Measurements from ENCODE around the gene MRPL54. TPM values are rescaled to one million over a fixed set of nuclear protein-coding genes. Genes with fewer than 3 reads are reported as not detected.

MRPL54 gene
- total RNA-seq, 2 donors from 2014 or later = 38.1 to 38.9 TPM

GRCh38 chr19:3736106-3736724, 26.3 kb upstream of the MRPL54 start:
- WGBS, 2 experiments (ENCODE audit: insufficient coverage in 1 of 2, insufficient read length in 1 of 2) = 94 to 96% methylated on average over 6 to 21 of the region's 21 CpGs
- Mint-ChIP-seq H3K4me3 (no peak overlapping the region), H3K27ac (no peak overlapping the region)

GRCh38 chr19:3737487-3738205, 24.8 kb upstream of the MRPL54 start:
- H3K27me3 ChIP-seq (ENCODE audit: control insufficient read depth, insufficient read depth, low read length, poor library complexity, severe bottlenecking) = no peaks in the 10 kb centered on the region
- DNase-seq = no peak
- TF ChIP-seq CTCF (conservative IDR thresholded peaks at IDR 0.05) = no peak
- no peaks in the 10 kb centered on the region for H3K4me1 ChIP-seq (ENCODE audit: control insufficient read depth, insufficient read depth, low read length)
- Mint-ChIP-seq H3K4me3 (no peak overlapping the region), H3K36me3 (ENCODE audit: low read depth) (peaks cover 2% of the 10 kb centered on the region), H3K9me3 (no peaks in the 10 kb centered on the region), H3K27ac (no peak overlapping the region), H3K27me3 (ENCODE audit: insufficient read depth) (no peaks in the 10 kb centered on the region), H3K4me1 (peaks cover 2% of the 10 kb centered on the region)
- H3K9ac ChIP-seq (ENCODE audit: extremely low read depth, low read length, poor library complexity, severe bottlenecking) = no peak overlapping the region
- H3K27ac ChIP-seq (ENCODE audit: low read depth, low read length) = no peak overlapping the region
- no peaks in the 10 kb centered on the region for H3K36me3 ChIP-seq (ENCODE audit: control insufficient read depth, insufficient read depth, low read length)
- 92 to 93% methylated on average over 7 to 10 of the region's 10 CpGs for WGBS, 2 experiments (ENCODE audit: insufficient coverage in 1 of 2, insufficient read length in 1 of 2)
- no peaks in the 10 kb centered on the region for H3K9me3 ChIP-seq (ENCODE audit: control insufficient read depth, low read length)
- H3K4me3 ChIP-seq (ENCODE audit: low read length) = no peak overlapping the region

More at GRCh38 chr19:3736106-3736724, 26.3 kb upstream of the MRPL54 start:
- Histone ChIP-seq H3K9ac (ENCODE audit: extremely low read depth, low read length, poor library complexity, severe bottlenecking) (no peak overlapping the region), H3K27ac (ENCODE audit: low read depth, low read length) (no peak overlapping the region), H3K4me1 (ENCODE audit: control insufficient read depth, insufficient read depth, low read length) (no peaks in the 10 kb centered on the region), H3K9me3 (ENCODE audit: control insufficient read depth, low read length) (no peaks in the 10 kb centered on the region), H3K36me3 (ENCODE audit: control insufficient read depth, insufficient read depth, low read length) (no peaks in the 10 kb centered on the region), H3K4me3 (ENCODE audit: low read length) (no peak overlapping the region), H3K27me3 (ENCODE audit: control insufficient read depth, insufficient read depth, low read length, poor library complexity, severe bottlenecking) (no peaks in the 10 kb centered on the region)
- Mint-ChIP-seq H3K9me3 (no peaks in the 10 kb centered on the region), H3K36me3 (ENCODE audit: low read depth) (peaks cover 2% of the 10 kb centered on the region), H3K27me3 (ENCODE audit: insufficient read depth) (no peaks in the 10 kb centered on the region), H3K4me1 (no peaks in the 10 kb centered on the region)
- DNase-seq = no peak
- no peak for TF ChIP-seq CTCF (conservative IDR thresholded peaks at IDR 0.05)

- H3K9me3 ChIP-seq (ENCODE audit: control insufficient read depth, low read length) = no peaks in the 10 kb centered on the region
- no peak for DNase-seq
- H3K9me3 Mint-ChIP-seq = no peaks in the 10 kb centered on the region
- no peak for TF ChIP-seq CTCF (conservative IDR thresholded peaks at IDR 0.05)
- H3K4me3 Mint-ChIP-seq = no peak overlapping the region
- no peak overlapping the region for H3K9ac ChIP-seq (ENCODE audit: extremely low read depth, low read length, poor library complexity, severe bottlenecking)
- H3K27ac Mint-ChIP-seq = no peak overlapping the region
- H3K36me3 ChIP-seq (ENCODE audit: control insufficient read depth, insufficient read depth, low read length) = no peaks in the 10 kb centered on the region
- H3K36me3 Mint-ChIP-seq (ENCODE audit: low read depth) = peaks cover 1% of the 10 kb centered on the region
- 94% methylated on average over 27 to 32 of the region's 32 CpGs for WGBS, 2 experiments (ENCODE audit: insufficient coverage in 1 of 2, insufficient read length in 1 of 2)
- H3K27me3 Mint-ChIP-seq (ENCODE audit: insufficient read depth) = no peaks in the 10 kb centered on the region
- H3K4me1 Mint-ChIP-seq = peaks cover 2% of the 10 kb centered on the region
- H3K27ac ChIP-seq (ENCODE audit: low read depth, low read length) = no peak overlapping the region
- no peak overlapping the region for H3K4me3 ChIP-seq (ENCODE audit: low read length)
- H3K4me1 ChIP-seq (ENCODE audit: control insufficient read depth, insufficient read depth, low read length) = no peaks in the 10 kb centered on the region
- no peaks in the 10 kb centered on the region for H3K27me3 ChIP-seq (ENCODE audit: control insufficient read depth, insufficient read depth, low read length, poor library complexity, severe bottlenecking)
Observed at GRCh38 chr19:3738477-3739220, 23.8 kb upstream of the MRPL54 start.

Data from endodermal cell (in vitro differentiated cells).